Caco-2 (cell line): ENCODE data around the gene CR1. TPM values are rescaled to one million over a fixed set of nuclear protein-coding genes. Genes with fewer than 3 reads are reported as not detected.

Experiments
- BruUV-seq: library from RNA; stranded (reverse); fragments of 400-500 nt; replicated peaks from 2 replicates; lab custom pipeline; 2021; lab: Mats Ljungman, UMichigan
- CTCF ChIA-PET: fragments of 300-600 bp; sonication (Branson Sonifier 250); formaldehyde crosslinking; loops from one replicate; lab custom pipeline; 2022; ENCODE audit warnings: antibody characterized with exemption; lab: Charles Lee
- POLR2A ChIA-PET: fragments of 300-600 bp; sonication (Branson Sonifier 250); formaldehyde crosslinking; loops from one replicate; lab custom pipeline; 2022; ENCODE audit warnings: antibody characterized with exemption; lab: Charles Lee
- DNase-seq, 2 experiments: peaks; one replicate each; pipeline versions ENCODE4 v3.0.0 to v3.0.0-alpha.2; 2020 to 2022
- H3K27me3 ChIP-seq: replicated peaks from 2 replicates; pipeline ENCODE4 v1.6.0; 2011; ENCODE audit warnings: low read length; ENCODE audit not compliant: control insufficient read depth, insufficient read depth
- H3K36me3 ChIP-seq: 2 replicates; pipeline ENCODE4 v1.5.1; 2011; ENCODE audit warnings: low read length; ENCODE audit not compliant: control insufficient read depth, insufficient read depth
- H3K4me1 ChIP-seq: fragments of 250-450 bp; sonication (Bioruptor Pico); 2 replicates; pipeline ENCODE4 v1.5.1; 2020; ENCODE audit warnings: mild to moderate bottlenecking
- H3K4me3 ChIP-seq: 2 replicates; pipeline ENCODE4 v1.5.1; 2011; ENCODE audit warnings: low read depth, mild to moderate bottlenecking, control low read depth, low read length
- H3K9me3 ChIP-seq: fragments of 250-450 bp; sonication (Bioruptor Pico); 2 replicates; pipeline ENCODE4 v1.5.1; 2020; ENCODE audit warnings: mild to moderate bottlenecking, moderate library complexity
- H3K27ac Mint-ChIP-seq: one replicate; pipeline ENCODE4 v1.8.0; 2022; ENCODE audit warnings: mixed read lengths; ENCODE audit not compliant: unreplicated experiment
- H3K27me3 Mint-ChIP-seq: one replicate; pipeline ENCODE4 v1.8.0; 2022; ENCODE audit warnings: mixed read lengths; ENCODE audit not compliant: insufficient read depth, unreplicated experiment
- H3K36me3 Mint-ChIP-seq: one replicate; pipeline ENCODE4 v1.8.0; 2022; ENCODE audit warnings: mild to moderate bottlenecking, mixed read lengths; ENCODE audit not compliant: insufficient read depth, unreplicated experiment
- H3K4me1 Mint-ChIP-seq: one replicate; pipeline ENCODE4 v1.8.0; 2022; ENCODE audit warnings: low read depth, mixed read lengths; ENCODE audit not compliant: unreplicated experiment
- H3K4me3 Mint-ChIP-seq: one replicate; pipeline ENCODE4 v1.8.0; 2022; ENCODE audit warnings: mild to moderate bottlenecking, moderate library complexity, mixed read lengths; ENCODE audit not compliant: unreplicated experiment
- H3K9me3 Mint-ChIP-seq: one replicate; pipeline ENCODE4 v1.8.0; 2022; ENCODE audit warnings: mixed read lengths; ENCODE audit not compliant: unreplicated experiment
- CTCF ChIP-seq, 2 experiments: fragments of 200-600 bp in 1 of 2; IDR thresholded peaks; 1 replicate in 1 of 2; 2 replicates in 1 of 2; pipeline versions ENCODE4 v1.5.1 to v1.8.0; 2011 to 2022; ENCODE audit warnings: antibody characterized with exemption in 1 of 2, control low read depth in 1 of 2, inconsistent platforms in 1 of 2, low read depth in 1 of 2, low read length in 1 of 2, mild to moderate bottlenecking in 1 of 2, moderate library complexity in 1 of 2; ENCODE audit not compliant: insufficient read depth in 1 of 2, severe bottlenecking in 1 of 2, unreplicated experiment in 1 of 2
- intact Hi-C: fragments of 100-400 bp; cut with micrococcal nuclease; formaldehyde crosslinking; loops from one replicate; pipeline ENCODE4 v1.10.0; 2022; ENCODE audit not compliant: unreplicated experiment
- total RNA-seq: library from RNA; stranded (reverse); gene quantifications from 2 replicates; pipeline ENCODE4 v1.2.3, GENCODE V29; 2022

Gene CR1
- total RNA-seq, 1 experiment from 2014 or later: not detected

- H3K36me3 ChIP-seq: no peaks in the 10 kb centered on the region
- no peak for TF ChIP-seq CTCF (IDR thresholded peaks at IDR 0.05; ENCODE audit: insufficient read depth in 1 of 2, low read depth in 1 of 2, low read length in 1 of 2, severe bottlenecking in 1 of 2, unreplicated experiment in 1 of 2)
These were observed 195.1 kb downstream of the CR1 start for GRCh38 chr1:207691010-207691409.

More at GRCh38 chr1:207691010-207691409, 195.1 kb downstream of the CR1 start:
- ChIA-PET CTCF (no interaction called here), POLR2A (no interaction called here)
- H3K36me3 Mint-ChIP-seq: no peaks in the 10 kb centered on the region
- BruUV-seq: no TSS peak
- H3K4me3 Mint-ChIP-seq: no peak overlapping the region
- Histone ChIP-seq H3K9me3 (no peaks in the 10 kb centered on the region), H3K4me3 (no peak overlapping the region), H3K27me3 (no peaks in the 10 kb centered on the region; the same call in 1 of the 2 replicates), H3K4me1 (no peaks in the 10 kb centered on the region)
- H3K4me1 Mint-ChIP-seq: no peaks in the 10 kb centered on the region
- H3K27me3 Mint-ChIP-seq: peaks cover 9% of the 10 kb centered on the region
- intact Hi-C loops: no loop called here
- DNase-seq: no peak
- H3K9me3 Mint-ChIP-seq: no peaks in the 10 kb centered on the region
- H3K27ac Mint-ChIP-seq: no peak overlapping the region

Other genes starting within 250 kb of the CR1 start
- gene CD55, start 174.5 kb upstream of the CR1 start, total RNA-seq: 195 and 197 TPM in 2 replicates
- gene CR2, start 41.8 kb upstream of the CR1 start, total RNA-seq: 0.21 and 0.34 TPM in 2 replicates
- not detected in 2 replicates for gene CR1L, start 149.0 kb downstream of the CR1 start, total RNA-seq